Fibroblast of mammary gland (primary cell): ENCODE data around the gene HSDL2.

Experiments
- DNase-seq: peaks from one replicate; pipeline ENCODE4 v3.0.0-alpha.2; 2010; ENCODE audit warnings: low read depth
- H3K4me3 ChIP-seq: 2 replicates; pipeline ENCODE4 v1.5.1; 2011; ENCODE audit warnings: low read depth, mild to moderate bottlenecking, low read length, moderate library complexity; ENCODE audit not compliant: control insufficient read depth
- TF ChIP-seq, protein P1 (sequence below): conservative IDR thresholded peaks from 2 replicates; pipeline ENCODE4 v1.5.1; 2011; ENCODE audit warnings: low read depth, low read length, inconsistent platforms; ENCODE audit not compliant: control insufficient read depth, insufficient read depth

HSDL2 gene

DNA sequence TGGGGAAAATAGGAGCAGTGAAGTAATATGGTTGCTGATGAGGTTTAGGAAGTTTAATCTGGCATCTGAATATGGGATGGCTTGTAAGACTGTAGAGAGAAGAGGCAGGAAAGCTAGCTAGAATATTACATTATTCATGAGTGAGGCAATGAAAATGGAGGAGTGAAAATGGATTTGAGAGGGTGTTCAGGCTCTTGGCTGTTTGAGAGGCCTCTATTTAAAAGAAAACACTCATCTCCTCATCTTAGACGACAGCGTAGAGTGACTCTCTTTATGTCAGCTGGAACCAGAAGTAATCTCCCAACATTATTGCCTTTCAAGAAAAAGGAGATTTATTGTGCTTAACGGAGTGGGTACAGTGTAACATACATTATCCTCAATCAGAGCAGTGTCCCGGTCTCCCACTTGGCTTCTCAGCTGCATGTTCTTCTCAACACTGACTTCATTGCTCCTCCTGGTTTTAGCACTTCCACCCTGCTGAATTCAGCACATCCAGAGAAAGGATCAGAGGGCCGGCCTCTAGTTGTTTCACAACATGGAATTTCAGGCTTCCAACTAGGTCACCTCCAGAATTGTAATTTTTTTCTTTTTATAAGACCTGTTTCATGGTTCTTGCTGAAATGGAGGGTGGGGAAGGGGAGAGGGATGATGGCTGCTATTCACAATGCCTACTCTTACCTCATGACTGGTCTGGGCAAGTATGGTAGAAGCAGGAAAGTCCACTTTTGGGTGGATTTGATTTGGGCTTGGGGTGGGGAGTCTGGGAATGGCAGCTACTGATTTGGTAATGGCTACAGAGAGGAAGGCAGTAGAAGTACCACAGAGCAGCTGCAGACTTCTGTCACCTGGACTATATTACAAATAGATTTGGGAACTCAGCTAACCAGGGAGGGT, 53.8 kb downstream of the HSDL2 start:
- no peak for DNase-seq
- TF ChIP-seq, protein P1, sequence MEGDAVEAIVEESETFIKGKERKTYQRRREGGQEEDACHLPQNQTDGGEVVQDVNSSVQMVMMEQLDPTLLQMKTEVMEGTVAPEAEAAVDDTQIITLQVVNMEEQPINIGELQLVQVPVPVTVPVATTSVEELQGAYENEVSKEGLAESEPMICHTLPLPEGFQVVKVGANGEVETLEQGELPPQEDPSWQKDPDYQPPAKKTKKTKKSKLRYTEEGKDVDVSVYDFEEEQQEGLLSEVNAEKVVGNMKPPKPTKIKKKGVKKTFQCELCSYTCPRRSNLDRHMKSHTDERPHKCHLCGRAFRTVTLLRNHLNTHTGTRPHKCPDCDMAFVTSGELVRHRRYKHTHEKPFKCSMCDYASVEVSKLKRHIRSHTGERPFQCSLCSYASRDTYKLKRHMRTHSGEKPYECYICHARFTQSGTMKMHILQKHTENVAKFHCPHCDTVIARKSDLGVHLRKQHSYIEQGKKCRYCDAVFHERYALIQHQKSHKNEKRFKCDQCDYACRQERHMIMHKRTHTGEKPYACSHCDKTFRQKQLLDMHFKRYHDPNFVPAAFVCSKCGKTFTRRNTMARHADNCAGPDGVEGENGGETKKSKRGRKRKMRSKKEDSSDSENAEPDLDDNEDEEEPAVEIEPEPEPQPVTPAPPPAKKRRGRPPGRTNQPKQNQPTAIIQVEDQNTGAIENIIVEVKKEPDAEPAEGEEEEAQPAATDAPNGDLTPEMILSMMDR, result no peak
- H3K4me3 ChIP-seq, result no peak overlapping the region

DNA sequence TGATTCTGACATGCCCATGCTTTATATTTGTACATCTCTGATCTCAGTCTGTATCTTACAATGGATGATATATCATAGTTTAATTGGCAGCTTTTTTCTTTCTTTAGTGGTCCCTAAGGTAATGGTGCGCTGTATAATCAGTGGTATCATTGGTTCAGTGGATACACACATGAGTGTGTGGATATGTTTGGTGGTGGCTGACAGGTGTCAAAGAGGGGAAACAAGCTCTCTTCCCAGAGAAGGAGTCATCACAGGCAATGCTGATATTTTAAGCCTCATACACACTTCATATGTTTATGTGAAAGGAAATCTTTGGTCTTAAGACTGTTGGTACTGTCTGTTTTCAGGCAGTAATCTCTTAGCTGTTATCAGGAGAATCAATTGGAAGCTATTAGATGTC, 54.6 kb downstream of the HSDL2 start:
- DNase-seq, result no peak
- TF ChIP-seq, protein P1, result no peak
- H3K4me3 ChIP-seq, result no peak overlapping the region

DNA sequence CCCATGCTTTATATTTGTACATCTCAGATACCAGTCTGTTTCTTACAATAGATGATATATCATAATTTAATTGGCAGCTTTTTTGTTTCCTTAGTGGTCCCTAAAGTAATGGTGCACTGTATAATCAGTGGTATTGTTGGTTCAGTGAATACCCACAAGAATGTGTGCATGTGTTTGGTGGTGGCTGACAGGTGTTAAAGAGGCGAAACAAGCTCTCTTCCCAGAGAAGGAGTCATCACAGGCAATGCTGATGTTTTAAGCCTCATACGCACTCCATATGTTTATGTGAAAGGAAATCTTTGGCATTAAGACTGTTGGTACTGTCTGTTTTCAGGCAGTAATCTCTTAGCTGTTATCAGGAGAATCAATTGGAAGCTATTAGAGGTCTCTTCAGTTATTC, 57.5 kb downstream of the HSDL2 start:
- TF ChIP-seq, protein P1, result no peak
- DNase-seq, result no peak
- H3K4me3 ChIP-seq, result no peak overlapping the region

DNA sequence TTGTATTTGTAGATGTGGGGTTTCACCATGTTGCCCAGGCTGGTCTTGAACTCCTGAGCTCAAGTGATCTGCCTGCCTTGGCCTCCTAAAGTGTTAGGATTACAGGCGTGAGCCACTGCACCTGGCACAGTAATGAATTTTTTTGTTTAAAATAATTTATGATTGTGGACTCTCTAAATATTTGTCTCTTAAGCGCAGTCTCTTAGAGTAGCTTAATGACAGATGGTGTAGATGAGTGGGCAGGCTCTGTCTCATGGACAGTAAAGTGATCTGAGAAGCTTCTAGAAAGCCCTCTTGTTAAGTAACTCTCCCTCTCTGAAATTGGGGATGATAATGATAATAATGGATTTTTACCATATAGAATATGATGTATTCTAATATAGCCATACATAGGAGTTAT, 59.3 kb downstream of the HSDL2 start:
- no peak overlapping the region for H3K4me3 ChIP-seq
- TF ChIP-seq, protein P1, result no peak

DNA sequence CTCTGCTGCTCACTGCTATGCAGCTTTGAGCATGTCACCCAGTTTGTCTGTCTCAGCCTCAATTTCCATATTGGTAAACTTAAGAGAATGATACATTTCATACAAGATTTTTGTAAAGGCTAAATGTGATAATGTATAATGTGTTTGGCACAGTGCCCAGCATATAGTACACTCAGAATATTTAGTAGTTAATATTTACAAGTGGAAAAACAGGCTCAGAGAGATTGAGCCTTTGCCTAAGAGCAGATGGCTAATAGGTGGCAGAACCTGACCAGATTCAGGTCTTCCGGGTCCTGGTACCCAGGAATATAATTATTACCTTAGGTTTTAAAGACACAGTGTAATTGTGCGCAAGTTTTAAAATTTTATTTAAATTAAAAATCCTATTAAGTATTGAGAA, 59.9 kb downstream of the HSDL2 start:
- TF ChIP-seq, protein P1, result no peak
- H3K4me3 ChIP-seq, result no peak overlapping the region
- no peak for DNase-seq

More for the DNA sequence above, 59.3 kb downstream of the HSDL2 start:
- no peak for DNase-seq

DNA sequence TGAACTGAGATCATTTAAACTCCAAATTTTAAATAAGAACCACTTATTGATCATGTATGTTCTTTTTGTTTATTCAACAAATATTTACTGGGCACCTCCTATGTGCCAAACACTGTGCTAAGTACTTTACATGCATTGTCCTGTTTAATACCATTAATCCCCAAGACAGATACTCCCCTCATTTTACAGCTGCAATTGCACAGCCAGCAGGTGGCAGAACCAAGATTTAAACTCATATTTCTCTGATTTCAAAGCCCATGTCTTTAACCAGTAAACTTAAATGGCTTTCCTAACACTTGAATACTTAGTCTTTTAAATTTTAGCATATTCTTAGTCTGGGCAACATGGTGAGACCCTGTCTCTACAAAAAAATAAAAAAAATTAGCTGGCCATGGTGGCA, 63.3 kb downstream of the HSDL2 start:
- TF ChIP-seq, protein P1, result peak; percentile 49
- DNase-seq, result peak; percentile 26
- no peak overlapping the region for H3K4me3 ChIP-seq

DNA sequence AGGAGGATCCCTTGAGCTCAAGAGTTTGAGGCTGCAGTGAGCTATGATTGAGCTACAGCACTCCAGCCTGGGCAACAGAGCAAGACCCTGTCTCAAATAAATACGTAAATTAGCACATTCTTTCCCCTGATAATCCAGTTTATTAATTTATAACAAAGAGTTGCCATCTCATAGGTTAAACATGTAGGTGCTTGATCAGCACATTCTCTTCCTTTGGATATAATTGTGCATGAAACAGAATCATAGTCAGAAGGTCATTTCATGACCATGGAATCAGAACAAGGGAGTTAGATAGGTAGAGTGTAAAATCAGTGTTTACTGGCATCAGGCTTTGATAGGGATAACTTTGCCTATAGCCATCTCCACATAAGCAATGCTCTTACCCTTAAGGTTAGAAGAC, 63.7 kb downstream of the HSDL2 start:
- TF ChIP-seq, protein P1, result no peak
- DNase-seq, result no peak
- no peak overlapping the region for H3K4me3 ChIP-seq
